Measurements from ENCODE around the gene CDK6.
A peak's percentile ranks its signal among the peaks of the same experiment; 100 is the strongest.

CDK6 gene

DNA sequence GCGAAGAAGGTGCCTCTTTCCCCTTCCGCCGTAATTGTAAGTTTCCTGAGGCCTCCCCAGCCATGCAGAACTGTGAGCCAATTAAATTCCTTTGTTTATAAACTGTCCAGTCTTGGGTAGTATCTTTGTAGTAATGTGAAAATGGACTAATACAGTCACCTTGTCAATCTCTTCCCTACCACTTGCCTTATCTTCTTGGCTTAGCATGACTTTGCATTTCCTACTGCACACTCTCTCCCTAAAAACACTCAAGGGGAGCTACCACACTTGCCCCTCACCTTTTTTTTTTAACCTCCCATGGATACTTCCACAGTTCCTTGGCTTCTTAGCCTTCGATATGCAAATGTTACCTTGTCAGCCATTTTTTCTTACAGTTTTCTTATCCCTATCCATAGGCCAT is 7.4 kb upstream of the CDK6 start:
- no peak for DNase-seq

DNA sequence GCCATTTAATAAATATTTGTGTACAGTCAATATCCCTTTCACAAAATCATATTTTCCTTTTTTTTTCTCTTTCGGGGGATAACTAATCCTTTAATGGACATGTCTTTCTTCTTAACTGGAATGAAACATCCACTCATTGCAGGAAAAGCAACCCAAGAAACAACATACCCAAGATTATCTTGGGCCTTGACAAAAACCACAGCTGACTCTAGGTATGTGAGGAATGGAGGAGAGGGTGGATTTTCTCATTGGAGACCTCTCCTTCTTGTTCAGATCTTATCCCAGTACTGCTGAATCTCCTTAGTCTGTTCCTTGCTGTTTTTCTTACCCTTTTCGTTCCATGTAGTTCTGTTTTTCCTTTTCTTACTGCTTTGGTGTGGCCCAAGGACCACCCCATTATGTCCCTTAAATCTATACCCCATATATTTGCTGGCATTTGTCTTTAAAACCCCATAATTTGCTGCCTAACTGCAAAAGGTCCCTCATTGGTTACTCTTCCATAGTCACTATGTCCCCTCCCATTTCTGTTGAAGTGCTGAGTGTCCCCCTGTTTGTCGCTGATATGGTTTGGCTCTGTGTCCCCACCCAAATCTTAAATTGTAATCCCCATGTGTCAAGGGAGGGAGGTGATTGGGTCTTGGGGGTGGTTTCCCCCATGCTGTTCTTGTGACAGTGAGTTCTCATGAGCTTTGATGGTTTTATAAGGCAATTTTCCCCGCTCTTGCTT is 6.8 kb upstream of the CDK6 start:
- no peak for DNase-seq

DNA sequence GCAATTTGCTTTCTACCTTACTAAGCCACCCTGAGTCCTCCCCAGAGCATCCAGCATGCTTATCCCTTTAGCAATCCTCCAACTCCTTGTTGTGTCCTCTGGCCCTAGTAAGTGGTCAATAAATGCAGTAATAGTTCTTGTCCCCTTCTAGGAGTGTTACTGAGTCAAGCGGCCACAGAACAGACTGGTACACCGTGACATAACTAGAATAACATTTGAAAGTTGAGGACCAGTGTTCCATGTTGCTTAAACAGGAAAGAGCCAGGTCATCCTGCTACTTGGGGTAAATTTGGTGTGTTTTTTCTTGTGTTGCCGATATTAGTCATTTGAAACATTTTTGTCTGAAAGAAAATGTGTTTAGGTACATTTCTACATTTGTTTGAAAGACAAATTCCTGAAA is 4.8 kb upstream of the CDK6 start:
- no peak for DNase-seq

DNA sequence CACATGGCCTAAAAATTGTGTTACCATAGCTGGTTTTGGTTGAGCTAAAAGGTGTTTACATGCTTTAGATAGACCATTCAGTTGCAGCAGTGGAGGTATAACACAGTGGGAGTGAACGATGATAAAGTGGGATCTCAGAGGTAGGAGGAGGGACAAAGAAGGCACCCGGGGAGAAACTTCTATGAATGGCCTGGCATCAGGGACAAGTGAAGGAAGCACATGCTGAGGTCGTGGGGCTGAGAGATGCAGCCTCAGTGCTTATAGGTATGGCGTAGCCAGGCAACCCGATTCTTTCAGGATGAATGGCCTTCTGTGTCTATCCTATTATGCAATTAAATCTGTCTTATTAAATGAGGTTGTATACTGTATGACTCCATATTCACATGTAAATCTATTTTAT is 3.9 kb upstream of the CDK6 start:
- DNase-seq: no peak

DNA sequence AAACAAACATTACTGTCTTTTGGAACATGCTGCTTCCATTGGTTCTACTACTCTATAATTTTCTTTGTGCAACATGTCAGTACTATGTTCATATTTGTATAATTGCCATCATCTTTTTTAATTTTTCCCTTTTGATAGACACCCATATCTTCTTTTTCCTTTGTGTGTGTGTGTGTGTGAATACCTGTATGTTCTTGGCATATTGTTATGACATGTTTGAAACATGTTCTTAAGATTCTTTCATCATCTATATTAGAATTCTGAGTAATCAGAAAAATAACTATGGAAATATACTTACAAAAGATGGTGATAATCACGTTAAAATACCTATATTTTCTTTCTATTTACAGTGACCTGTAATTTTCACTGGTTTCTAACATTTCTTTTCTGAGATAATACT is 3.5 kb upstream of the CDK6 start:
- DNase-seq: no peak

DNA sequence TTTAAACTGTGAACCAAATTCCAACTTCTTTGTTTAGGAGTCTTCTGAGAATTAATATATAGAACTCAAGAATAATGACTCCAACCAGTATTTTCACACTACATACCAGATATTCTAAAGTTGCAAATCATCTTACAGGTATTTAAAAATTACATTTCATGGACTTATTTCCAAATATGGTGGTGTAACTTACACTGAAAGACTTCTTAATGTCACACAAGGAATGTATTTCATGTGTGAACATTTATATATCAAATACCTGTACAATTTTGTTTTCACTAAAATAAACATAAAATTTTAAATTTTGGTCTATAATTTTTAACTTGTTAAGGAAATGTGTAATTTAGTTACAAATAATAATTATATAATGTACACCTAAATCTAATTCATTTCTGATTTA is 2.6 kb upstream of the CDK6 start:
- no peak for DNase-seq

DNA sequence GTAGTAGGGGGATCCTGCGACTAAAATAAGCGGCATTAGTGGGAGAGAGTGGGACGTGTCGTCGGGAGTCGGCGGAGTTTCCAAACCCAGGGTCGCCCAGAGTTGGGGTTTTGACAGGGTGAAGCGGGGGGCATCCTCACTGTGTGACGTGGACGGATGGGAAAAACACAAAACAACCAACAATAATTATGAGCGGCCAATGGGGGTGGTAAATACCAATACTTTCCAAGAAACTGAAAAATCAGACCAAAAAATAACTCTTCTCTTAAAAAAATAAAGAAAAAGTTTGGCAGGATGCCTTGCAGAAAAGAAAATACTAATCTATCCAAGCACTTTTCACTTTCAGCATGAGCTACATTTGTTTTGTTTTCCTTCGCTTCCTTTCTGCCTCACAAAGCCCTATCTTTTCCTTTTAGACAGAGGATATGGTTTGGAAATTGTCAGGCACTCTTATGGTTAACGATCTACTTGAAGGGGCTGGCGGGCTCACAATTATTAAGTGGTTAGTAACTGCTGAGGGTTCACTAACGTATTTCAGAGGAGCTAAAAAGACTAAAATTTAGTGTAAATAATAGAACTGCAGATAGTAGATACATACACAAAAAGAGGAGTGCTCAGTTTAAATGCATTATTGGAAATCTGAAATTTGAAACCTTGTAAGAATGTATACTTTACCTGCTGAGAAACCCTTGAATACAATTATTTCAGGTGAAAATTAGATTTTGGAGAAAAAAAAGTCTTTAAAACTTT is 802 bp upstream of the CDK6 start:
- peak; percentile 16 for DNase-seq

DNA sequence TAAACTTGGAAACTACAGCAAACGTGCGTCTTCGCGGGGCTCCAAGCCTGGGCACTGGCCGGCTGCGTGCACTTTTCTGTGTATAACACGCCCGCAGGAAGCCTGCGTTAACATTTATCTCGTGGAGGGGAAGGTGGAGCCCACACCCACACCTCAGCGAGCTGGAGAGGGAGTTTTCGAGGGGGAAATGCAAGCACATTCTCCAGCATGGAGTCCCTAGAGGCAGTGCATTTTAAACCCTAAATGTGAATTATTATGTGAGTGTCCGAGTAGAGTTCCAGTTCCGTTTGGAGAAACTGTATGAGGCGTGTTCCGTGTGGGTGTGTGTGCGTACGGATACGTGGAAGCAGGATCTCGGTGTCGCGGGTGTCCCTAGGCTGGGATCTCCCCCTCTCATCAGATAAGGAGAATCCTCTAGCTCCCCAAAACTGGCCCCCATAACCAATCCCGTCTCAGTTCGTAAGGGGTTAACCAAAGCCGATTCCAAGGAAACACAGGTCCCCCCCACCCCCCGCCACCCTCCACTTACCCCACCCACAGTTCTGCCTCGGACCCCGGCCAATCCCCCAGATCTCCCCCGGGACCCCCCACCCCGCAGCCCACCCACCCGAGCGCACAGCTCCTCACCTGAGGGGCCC is 403 bp downstream of the CDK6 start:
- no peak for DNase-seq

DNA sequence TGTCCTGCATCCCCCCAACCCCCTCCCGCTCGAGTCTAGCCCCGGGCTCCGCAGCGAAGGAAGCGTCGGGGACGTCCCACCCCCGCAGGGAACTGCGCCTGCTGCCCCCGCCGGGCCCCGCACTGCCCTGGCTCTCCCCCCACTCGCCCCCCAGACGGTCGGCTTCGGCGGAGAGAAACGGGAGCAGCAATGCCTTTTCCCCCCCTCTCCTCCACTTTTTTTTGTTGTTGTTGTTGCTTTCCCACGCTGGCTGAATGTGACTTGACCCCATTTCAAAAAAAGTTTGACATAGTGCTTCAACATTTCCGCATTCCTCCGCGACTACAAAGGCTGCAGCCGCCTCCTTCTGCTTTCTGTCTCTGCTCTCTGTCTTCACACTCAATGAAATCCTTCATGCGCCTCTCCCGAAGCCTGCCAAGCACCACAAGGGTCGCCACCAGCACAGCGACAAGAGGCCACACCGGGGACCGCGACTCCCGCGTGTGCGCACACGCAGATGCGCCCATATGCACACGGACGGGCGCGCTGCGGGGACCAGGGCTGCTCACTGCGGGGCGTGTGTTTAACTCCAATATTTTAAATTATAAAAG is 1.0 kb downstream of the CDK6 start:
- DNase-seq: peak; percentile 10

DNA sequence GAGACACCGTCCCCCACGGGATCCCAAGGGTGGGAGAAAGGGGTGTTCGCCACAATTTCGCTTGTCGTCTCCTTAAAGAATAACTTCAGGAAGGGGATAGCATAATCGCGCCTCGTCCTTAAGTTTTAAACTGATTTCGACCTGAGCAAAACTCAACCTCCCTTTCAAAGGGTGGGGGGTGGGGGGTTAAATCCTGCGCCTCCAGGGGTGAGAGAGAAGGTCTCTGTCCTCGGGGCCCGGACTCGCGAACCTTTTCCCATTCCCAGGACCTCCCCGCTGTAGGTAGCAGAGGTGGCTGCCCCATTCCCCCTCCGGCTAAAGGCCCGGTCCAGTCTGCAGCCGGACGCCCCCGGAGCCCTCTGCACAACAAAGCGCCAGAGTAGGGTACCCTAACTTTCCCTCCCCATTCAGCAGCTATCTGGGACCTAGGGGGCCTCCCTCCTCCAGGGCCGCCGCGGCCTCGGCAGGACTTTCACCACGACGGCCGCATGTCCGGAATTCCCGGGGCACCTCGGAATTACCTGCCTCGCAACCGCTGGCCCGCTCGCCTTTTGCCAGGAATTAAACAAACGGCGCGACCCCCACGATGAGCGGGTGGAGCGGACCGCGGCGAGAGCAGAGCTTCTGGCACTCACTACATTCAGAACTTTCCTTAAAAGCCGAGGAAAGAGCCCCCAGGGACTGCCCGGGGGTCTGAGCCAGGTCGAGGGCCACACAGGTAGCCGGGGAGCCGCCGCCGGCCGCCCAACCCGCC is 1.7 kb downstream of the CDK6 start:
- no peak for DNase-seq

DNA sequence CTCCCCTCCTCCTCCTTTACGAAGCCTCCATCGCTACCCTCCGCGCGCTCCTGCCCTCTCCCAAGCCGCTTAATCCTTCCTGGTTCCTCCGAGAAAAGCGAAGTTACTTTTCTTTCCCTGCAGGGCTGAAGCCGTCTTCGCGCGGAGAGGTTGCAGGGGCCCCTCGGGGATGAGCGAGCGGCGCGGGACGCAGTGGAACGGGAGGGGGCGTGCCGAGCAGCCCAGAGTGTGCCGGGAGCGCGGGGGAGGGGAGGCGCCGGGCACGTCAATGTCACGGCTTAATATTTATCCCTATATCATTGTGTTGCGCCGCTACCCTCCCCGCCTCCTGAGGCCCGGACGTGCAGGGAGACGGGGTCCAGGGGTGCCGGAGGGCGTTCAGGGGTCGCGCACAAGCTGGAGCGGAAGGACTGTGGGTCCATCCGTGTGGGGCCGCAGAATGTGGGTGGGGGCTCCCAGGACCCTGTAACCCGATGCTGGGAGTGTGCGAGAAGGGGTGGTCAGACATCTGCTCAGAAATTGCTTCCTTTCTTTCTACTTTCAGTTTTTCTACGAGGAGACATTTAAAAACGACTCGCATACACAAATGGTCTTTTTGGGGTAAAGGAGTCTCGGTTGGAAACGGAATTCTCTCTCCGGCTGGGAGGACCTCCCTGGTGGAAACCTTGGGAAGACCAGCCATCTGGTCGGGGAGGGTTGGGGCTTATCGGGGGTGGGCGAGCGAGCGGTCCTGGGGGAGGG is 2.4 kb downstream of the CDK6 start:
- DNase-seq: no peak

DNA sequence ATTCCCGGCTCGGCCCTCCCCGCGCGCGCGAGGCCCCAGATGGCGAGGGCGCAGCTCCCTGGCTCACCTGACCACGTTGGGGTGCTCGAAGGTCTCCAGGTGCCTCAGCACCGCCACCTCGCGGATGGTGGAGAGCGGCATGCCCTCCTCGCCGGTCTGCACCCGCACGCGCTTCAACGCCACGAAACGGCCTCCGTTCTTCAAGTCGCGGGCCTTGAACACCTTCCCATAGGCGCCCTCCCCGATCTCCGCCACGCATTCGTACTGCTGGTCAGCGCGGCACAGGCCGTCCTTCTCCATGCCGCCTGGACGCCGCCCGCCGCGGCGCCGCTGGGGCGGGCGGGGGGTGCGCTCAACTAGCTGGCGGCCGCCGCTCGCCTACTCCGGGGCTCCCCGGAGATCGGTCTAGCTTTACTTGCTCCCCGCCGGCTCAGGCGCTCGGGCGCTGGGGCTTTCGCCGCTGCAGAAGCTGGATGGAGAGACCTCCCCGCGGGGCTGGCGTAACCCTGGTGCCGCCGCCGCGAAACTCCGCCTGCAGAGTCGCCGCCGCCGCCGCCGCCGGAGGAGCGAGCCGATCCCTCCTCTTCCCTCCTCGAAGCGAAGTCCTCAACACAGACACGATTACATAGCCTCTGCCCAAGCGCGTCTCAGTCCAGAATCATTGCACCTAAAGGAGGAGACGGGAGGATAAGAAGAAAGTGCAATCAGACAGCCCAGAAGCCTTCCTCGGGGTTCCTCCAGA is 3.2 kb downstream of the CDK6 start:
- DNase-seq: peak; percentile 21

DNA sequence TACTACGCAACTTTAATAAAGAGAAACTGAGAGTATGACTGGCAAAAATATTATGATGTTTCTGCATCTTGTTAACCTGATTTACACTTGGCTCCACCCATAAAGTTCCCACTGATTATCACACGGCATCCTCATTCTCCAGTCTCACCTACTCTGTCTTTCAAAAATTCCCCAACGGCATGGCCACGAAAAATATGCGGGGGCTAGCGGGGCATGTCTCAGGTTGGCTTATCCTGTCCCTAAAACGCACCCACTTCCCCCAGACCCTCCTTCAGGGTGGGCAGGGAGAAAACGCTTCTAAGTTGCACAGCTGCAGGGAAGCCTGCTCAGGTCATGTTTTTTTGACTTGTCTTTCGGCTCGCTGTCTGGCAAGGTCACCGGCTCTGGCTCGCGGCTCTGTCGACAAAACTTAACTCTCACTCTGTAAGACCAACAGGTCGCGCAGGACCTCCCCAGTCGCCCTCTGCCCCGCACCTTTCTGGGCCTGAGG is 3.8 kb downstream of the CDK6 start:
- no peak for DNase-seq

DNA sequence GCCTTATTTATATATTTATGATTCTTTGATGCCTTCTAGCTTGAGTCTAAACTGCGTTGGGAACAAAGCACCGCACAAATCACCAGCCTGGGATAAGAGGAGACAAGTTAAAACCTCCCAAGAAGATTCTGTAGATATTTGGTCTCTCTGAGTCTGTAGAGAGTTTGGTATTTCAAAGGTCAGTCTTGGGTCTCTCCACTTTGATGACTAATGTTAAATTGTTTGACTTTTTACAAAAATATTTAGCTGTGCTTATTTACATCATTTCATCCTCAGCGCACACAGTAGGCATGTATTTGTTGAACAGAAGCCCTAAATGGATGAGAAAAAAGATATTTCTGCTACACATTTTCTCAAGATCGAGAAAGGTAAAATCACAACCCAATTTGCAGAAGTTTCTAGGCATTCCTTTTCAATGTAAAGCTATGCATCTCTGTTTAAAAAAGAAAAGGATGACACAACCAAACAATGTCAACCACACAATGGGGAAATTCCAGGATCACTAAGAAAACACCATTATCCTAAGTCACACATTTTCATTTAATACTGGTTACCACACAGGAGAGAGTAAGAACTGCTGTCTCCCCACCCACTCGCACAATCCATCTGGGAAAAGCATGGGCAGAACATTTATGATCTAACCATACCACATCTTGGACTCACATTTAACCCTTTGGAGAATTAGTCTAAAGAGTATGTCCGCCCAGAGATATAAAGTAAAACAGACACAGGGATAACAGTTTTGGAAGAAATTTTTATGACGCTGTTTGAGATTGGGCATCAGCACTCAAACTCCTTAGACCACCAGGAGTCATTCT is 4.4 kb downstream of the CDK6 start:
- DNase-seq: no peak

DNA sequence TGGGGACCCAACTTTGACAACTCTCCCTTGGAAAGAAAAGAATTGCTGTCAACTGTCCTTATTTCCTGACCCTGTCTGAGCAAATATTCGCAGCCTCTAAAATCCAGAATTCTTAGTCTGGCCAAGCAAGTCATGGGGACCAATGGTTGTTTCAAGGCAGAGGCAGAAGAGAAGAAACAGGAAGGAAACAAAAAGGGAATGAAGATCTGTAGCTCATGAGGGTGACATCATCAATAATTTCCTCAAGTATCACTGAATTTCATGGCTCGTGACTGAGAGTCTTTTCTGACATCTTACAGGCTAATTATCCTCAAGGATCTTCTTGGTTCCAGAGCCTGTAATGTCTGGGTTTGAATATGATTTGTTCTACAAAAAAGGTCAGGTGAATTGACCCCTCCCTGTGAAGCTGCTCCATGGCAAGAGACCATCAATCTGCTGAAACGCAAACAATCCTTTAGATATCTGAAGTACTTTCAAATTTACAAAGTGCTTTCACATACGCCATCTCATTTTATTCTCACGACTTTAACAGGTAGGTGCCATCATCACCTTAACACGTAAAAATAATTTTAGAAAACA is 5.8 kb downstream of the CDK6 start:
- no peak for DNase-seq

DNA sequence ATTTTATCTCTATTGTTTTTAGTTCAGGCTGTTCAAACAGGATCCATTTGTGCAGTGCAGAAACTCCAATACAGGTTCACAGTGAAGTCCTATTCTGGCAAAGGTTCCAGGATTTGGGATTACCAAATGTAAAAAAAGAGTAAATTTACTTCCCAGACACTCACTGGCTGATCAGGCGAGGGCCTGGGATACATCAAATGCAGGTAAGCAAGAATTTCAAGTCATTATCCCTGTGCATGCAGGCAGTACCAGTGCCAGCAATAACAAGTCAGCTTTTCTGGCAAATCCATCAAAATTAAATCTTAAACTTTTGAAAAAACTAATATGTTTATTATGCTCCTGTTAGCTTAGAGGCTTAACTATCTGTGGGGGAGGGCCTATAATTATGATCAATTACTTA is 6.3 kb downstream of the CDK6 start:
- no peak for DNase-seq

DNA sequence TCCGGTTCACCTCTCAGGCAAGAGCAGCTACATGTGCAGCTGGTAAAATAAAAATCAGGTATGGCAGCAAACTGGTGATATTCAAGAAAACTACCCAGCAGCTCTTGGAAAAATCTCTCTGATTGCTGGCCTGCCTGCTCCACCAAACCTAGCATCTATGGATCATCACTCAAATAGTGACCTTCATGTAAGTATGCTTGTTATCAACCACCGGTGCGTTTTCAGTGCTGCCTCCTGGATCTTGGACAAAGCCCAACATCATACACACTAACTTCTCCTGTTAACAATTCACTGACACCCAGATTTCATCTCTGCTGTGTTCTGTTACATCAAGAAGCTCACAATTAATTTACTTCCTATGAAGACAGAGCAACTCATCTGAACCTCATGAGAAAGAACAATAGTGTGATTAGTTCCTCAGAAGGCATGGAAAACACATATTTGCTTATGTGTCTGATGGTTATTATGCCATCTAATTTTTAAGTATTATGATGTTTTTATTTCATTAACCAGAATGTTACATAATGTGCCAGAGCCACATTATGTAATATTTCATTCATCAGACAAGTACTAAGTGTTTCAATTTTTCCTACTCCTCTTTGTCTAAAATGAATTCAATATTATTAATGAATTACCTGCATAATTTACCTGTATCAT is 8.8 kb downstream of the CDK6 start:
- no peak for DNase-seq

DNA sequence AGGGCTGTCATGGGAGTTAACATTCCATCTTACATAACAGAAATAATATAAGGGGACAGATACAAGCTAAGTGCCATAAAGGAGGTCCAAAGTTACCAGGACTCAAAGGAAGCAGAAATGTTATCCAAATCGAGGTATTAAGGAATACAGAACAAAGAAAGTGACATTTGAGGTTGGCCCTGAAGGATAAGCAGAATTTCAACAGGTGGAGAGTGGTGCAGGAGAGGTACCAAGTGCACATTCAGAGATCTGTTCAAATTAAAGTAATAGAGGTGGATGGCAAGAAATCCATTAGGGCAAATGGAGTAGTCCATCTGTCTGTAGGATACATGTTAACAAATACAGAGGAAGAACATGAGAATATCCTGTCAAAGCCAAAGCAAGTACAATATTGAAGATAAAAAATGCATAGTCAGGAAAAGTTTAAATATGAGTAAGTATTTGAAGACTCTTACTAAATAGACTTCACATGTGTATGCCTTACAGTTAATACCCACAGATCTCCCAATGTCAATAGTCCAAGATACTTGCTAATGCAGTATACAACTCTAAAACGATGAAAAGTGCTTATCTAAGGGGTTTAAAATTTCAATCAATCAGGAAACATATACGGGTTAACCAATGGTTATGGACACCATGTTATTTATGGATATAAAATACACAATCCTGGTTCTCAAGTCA is 10.0 kb downstream of the CDK6 start:
- DNase-seq: no peak

DNA sequence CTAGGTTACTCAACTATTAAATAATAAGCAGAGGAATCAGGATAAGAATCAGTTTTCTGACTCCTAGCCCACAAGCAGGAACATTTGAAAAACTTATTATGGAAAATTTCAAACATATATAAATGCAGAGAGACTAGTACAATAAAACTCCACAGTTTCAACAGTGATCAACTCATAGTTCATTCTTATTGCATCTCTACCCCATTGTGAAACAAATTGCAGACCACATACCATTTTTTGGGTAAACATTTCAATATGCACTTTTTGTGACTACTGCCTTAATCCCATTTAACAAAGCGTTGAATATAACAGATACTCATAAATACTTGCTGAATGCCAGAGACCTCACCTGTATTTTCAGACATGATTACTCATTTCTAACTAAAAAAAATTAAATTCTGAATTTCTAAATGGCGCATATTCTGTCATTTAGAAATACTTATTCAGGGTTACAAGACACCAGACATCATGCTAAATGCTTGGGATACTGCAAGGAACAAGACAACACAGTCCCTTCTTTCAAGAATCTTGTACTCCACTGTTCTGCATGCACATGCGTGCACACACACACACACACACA is 11.4 kb downstream of the CDK6 start:
- no peak for DNase-seq
